ENCODE results near the gene DUOX1.

DNA sequence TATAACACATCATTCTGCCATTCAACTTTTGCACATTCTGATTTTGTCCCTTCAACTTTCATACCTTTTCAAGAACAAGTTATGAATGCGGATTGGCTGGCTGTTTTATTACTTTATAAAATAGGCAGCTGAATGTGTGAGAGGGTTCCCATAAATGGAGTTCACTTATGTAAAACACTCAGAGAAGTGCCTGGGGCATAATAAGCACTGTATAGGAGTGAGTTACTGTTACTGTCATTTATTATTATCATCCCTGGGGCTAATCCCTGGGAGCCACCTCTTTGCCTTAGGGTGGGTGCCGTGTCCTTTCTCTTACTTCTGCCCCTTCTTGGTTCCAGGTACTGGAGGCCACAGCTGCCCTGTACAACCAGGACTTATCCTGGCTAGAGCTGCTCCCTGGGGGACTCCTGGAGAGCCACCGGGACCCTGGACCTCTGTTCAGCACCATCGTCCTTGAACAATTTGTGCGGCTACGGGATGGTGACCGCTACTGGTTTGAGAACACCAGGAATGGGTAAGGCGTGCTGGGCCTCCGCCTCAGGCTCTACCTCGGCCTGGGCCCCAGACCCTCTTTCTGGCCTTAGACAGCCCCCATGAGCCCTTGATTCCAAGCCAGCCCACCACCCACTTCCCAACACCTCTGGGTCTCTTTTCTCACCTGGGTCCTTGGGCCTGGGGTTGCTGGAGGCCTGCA, 10.9 kb downstream of the DUOX1 start:
- TF ChIP-seq POLR2A (IDR thresholded peaks at IDR 0.05; ENCODE audit: low read depth, low read length), result no peak
- no peak for TF ChIP-seq POLR2AphosphoS5 (IDR thresholded peaks at IDR 0.05; ENCODE audit: low read depth, low read length)
- no peak for TF ChIP-seq TAF1 (IDR thresholded peaks at IDR 0.05; ENCODE audit: low read depth, low read length)

Measured in GM12891 (cell line).